K562 (cell line): ENCODE results near the gene NFS1. TPM values are rescaled to one million over a fixed set of nuclear protein-coding genes. Genes with fewer than 3 reads are reported as not detected.

Experiments used
- CEBPB ChIP-seq: fragments of 450-650 bp; IDR thresholded peaks from 2 replicates; pipeline ENCODE4 v1.6.1; 2016; ENCODE audit warnings: missing genetic modification characterization, missing compliant biosample characterization
- ETV1 ChIP-seq: fragments of 450-650 bp; conservative IDR thresholded peaks from 2 replicates; pipeline ENCODE4 v1.6.1; 2016; ENCODE audit warnings: missing genetic modification characterization, control low read depth, low read depth, missing compliant biosample characterization
- MED1 ChIP-seq: sonication (generic); formaldehyde crosslinking; IDR thresholded peaks from 2 replicates; pipeline ENCODE4 v1.8.1; 2023; ENCODE audit warnings: missing genetic modification reagents, borderline replicate concordance
- MEIS2 ChIP-seq: fragments of 450-650 bp; IDR thresholded peaks from 2 replicates; pipeline ENCODE4 v1.6.1; 2014; ENCODE audit warnings: mild to moderate bottlenecking; ENCODE audit not compliant: partially characterized antibody
- NEUROD1 ChIP-seq: fragments of 150-350 bp; IDR thresholded peaks from 2 replicates; pipeline ENCODE4 v1.6.1; 2014; ENCODE audit warnings: borderline replicate concordance, low read length, low read depth; ENCODE audit not compliant: partially characterized antibody
- POLR2A ChIP-seq: fragments of 450-650 bp; conservative IDR thresholded peaks from 2 replicates; pipeline ENCODE4 v1.6.1; 2016
- RBM17 ChIP-seq: fragments of 200-400 bp; formaldehyde crosslinking; IDR thresholded peaks from 2 replicates; pipeline ENCODE4 v1.6.1; 2017; ENCODE audit warnings: low read depth, mild to moderate bottlenecking, low read length, borderline replicate concordance
- RFX5 ChIP-seq: IDR thresholded peaks from 2 replicates; pipeline ENCODE4 v1.6.1; 2011; ENCODE audit warnings: low read depth, mild to moderate bottlenecking, improper control_type of control experiment, low read length
- RUNX1 ChIP-seq: sonication (generic); IDR thresholded peaks from 2 replicates; pipeline ENCODE4 v1.6.1; 2016; ENCODE audit warnings: antibody characterized with exemption, low read depth
- SRF ChIP-seq, 2 experiments: fragments of 250-450, 450-650 bp in 1 of 2; sonication (Bioruptor Pico) in 1 of 2; sonication (generic) in 1 of 2; formaldehyde crosslinking; IDR thresholded peaks; 2 replicates each; pipeline versions ENCODE4 v1.5.0 to v1.5.1; 2020 to 2022; ENCODE audit warnings: mild to moderate bottlenecking in 1 of 2, missing genetic modification reagents in 1 of 2
- ZNF121 ChIP-seq: sonication (generic); formaldehyde crosslinking; conservative IDR thresholded peaks from 2 replicates; pipeline ENCODE4 v1.8.0; 2022; ENCODE audit warnings: missing genetic modification reagents
- ZNF232 ChIP-seq: sonication (generic); formaldehyde crosslinking; IDR thresholded peaks from 2 replicates; pipeline ENCODE4 v1.8.0; 2022; ENCODE audit warnings: mild to moderate bottlenecking, missing genetic modification reagents
- ZNF561 ChIP-seq: fragments of 450-650 bp; formaldehyde crosslinking; conservative IDR thresholded peaks from 2 replicates; pipeline ENCODE4 v1.4.0; 2020; ENCODE audit warnings: mild to moderate bottlenecking, moderate library complexity
- ZNF696 ChIP-seq: fragments of 250-450 bp; sonication (Bioruptor Pico); conservative IDR thresholded peaks from 2 replicates; pipeline ENCODE4 v1.4.0; 2020; ENCODE audit warnings: mild to moderate bottlenecking, moderate library complexity
- ZNF75A ChIP-seq: fragments of 450-650 bp; formaldehyde crosslinking; IDR thresholded peaks from 2 replicates; pipeline ENCODE4 v1.4.0; 2020; ENCODE audit warnings: mild to moderate bottlenecking
- polyA plus RNA-seq, 8 experiments: library from polyadenylated mRNA; depleted of rRNA in 4 of 8; stranded (reverse) in 5 of 8; unstranded in 3 of 8; fragments of >200 nt; fragmentation: Nextera tagmentation in 2 of 8; fragmentation: Illumina TruSeq in 1 of 8; extraction: Ambion mirVana in 2 of 8; extraction: Trizol in 1 of 8; gene quantifications; 2 replicates each; pipeline versions ENCODE4 v1.2.1 to v1.2.3, GENCODE V29; 2011 to 2014; ENCODE audit warnings: inconsistent platforms in 1 of 8, missing spikeins in 1 of 8
- total RNA-seq, 7 experiments: library from RNA; depleted of rRNA in 6 of 7; stranded (reverse); fragments of >200 nt in 6 of 7; fragmentation: Illumina TruSeq in 2 of 7; extraction: Trizol in 2 of 7; gene quantifications; 2 replicates each; pipeline versions ENCODE4 v1.2.1 to v1.2.3, GENCODE V29; 2011 to 2021; ENCODE audit warnings: low replicate concordance in 1 of 7
- TF ChIP-seq, protein P1 (sequence below): sonication (generic); formaldehyde crosslinking; IDR thresholded peaks from 2 replicates; pipeline ENCODE4 v1.8.0; 2023; ENCODE audit warnings: missing genetic modification reagents, mild to moderate bottlenecking, borderline replicate concordance
- TF ChIP-seq, protein P2 (sequence below): fragments of 250-450 bp; sonication (Bioruptor Pico); IDR thresholded peaks from 2 replicates; pipeline ENCODE4 v1.8.0; 2022; ENCODE audit warnings: moderate library complexity, mild to moderate bottlenecking, inconsistent platforms
- TF ChIP-seq, protein P3 (sequence below): fragments of 250-450 bp; sonication (Bioruptor Pico); IDR thresholded peaks from 2 replicates; pipeline ENCODE4 v1.5.0; 2020; ENCODE audit warnings: mild to moderate bottlenecking, borderline replicate concordance

NFS1 gene
- total and polyA plus RNA-seq, 9 of the 15 experiments (the other 6 are each of a cell fraction or from before 2014, with no cell fraction given): 11.5 to 84.8 (median 47.1) TPM

DNA sequence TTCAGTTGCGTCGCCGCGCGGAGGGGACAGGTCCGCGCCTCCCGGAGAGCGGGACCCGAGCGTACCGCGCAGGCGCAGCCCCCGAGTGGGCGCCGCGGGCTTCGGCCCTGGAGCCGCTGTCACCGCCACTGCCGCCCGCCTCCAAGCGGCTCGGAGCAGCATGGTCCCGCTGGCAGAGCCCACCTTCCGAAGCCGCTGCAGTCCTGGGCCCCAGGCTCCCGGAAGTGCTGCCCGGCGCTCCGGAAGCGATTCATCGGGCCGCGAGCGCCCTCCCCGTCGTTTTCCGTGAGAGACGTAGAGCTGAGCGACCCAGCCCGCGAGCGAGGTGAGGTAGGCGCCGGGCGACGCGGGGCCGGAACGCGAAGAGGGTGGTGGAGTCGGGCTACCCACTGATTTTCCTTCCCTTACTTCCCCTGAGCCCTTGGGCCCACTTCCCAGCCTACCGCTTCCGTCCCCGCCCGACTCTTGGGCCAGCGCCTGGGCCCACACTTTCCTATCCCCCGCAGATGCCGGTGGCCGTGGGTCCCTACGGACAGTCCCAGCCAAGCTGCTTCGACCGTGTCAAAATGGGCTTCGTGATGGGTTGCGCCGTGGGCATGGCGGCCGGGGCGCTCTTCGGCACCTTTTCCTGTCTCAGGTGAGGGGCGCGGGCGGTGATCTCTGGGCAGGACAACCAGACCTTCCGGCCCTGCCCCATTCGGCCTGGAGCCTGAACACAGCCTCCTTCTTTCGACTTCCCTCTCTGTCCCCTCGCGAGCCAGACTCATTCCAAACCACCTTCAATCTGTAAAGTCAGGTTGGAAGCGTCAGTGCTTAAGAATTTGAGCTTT, at the start of gene NFS1, which contains the start of gene ROMO1 (continued):
- TF ChIP-seq ZNF561: no peak
- TF ChIP-seq RUNX1: no peak
- no peak for TF ChIP-seq ZNF75A (CRISPR knock-in tag)
- TF ChIP-seq SRF (CRISPR knock-in tag; IDR thresholded peaks at IDR 0.05): no peak; a peak in 1 of 4 replicates
- no peak for TF ChIP-seq MED1 (CRISPR knock-in tag)
- peak; percentile 27 for TF ChIP-seq MEIS2
- TF ChIP-seq ZNF232 (CRISPR knock-in tag): no peak
- TF ChIP-seq POLR2A: peak; percentile 91
- no peak for TF ChIP-seq NEUROD1
- TF ChIP-seq ETV1: peak; percentile 45
- TF ChIP-seq, protein P1, sequence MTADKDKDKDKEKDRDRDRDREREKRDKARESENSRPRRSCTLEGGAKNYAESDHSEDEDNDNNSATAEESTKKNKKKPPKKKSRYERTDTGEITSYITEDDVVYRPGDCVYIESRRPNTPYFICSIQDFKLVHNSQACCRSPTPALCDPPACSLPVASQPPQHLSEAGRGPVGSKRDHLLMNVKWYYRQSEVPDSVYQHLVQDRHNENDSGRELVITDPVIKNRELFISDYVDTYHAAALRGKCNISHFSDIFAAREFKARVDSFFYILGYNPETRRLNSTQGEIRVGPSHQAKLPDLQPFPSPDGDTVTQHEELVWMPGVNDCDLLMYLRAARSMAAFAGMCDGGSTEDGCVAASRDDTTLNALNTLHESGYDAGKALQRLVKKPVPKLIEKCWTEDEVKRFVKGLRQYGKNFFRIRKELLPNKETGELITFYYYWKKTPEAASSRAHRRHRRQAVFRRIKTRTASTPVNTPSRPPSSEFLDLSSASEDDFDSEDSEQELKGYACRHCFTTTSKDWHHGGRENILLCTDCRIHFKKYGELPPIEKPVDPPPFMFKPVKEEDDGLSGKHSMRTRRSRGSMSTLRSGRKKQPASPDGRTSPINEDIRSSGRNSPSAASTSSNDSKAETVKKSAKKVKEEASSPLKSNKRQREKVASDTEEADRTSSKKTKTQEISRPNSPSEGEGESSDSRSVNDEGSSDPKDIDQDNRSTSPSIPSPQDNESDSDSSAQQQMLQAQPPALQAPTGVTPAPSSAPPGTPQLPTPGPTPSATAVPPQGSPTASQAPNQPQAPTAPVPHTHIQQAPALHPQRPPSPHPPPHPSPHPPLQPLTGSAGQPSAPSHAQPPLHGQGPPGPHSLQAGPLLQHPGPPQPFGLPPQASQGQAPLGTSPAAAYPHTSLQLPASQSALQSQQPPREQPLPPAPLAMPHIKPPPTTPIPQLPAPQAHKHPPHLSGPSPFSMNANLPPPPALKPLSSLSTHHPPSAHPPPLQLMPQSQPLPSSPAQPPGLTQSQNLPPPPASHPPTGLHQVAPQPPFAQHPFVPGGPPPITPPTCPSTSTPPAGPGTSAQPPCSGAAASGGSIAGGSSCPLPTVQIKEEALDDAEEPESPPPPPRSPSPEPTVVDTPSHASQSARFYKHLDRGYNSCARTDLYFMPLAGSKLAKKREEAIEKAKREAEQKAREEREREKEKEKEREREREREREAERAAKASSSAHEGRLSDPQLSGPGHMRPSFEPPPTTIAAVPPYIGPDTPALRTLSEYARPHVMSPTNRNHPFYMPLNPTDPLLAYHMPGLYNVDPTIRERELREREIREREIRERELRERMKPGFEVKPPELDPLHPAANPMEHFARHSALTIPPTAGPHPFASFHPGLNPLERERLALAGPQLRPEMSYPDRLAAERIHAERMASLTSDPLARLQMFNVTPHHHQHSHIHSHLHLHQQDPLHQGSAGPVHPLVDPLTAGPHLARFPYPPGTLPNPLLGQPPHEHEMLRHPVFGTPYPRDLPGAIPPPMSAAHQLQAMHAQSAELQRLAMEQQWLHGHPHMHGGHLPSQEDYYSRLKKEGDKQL: no peak
- TF ChIP-seq ZNF121: no peak
- TF ChIP-seq RBM17: no peak
- TF ChIP-seq, protein P2, sequence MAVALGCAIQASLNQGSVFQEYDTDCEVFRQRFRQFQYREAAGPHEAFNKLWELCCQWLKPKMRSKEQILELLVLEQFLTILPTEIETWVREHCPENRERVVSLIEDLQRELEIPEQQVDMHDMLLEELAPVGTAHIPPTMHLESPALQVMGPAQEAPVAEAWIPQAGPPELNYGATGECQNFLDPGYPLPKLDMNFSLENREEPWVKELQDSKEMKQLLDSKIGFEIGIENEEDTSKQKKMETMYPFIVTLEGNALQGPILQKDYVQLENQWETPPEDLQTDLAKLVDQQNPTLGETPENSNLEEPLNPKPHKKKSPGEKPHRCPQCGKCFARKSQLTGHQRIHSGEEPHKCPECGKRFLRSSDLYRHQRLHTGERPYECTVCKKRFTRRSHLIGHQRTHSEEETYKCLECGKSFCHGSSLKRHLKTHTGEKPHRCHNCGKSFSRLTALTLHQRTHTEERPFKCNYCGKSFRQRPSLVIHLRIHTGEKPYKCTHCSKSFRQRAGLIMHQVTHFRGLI (CRISPR knock-in tag): no peak
- no peak for TF ChIP-seq CEBPB (tag)
- TF ChIP-seq, protein P3, sequence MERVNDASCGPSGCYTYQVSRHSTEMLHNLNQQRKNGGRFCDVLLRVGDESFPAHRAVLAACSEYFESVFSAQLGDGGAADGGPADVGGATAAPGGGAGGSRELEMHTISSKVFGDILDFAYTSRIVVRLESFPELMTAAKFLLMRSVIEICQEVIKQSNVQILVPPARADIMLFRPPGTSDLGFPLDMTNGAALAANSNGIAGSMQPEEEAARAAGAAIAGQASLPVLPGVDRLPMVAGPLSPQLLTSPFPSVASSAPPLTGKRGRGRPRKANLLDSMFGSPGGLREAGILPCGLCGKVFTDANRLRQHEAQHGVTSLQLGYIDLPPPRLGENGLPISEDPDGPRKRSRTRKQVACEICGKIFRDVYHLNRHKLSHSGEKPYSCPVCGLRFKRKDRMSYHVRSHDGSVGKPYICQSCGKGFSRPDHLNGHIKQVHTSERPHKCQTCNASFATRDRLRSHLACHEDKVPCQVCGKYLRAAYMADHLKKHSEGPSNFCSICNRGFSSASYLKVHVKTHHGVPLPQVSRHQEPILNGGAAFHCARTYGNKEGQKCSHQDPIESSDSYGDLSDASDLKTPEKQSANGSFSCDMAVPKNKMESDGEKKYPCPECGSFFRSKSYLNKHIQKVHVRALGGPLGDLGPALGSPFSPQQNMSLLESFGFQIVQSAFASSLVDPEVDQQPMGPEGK: no peak
- TF ChIP-seq ZNF696: no peak
- no peak for TF ChIP-seq RFX5
